ENCODE results near the gene IQUB.

GRCh38 chr7:123502201-123502600, 32.2 kb downstream of the IQUB start:
- no peak for TF ChIP-seq CTCF (optimal IDR thresholded peaks at IDR 0.05 in 1 of 3, IDR thresholded peaks at IDR 0.05 in 1 of 3, conservative IDR thresholded peaks at IDR 0.05 in 1 of 3; ENCODE audit: extremely low read depth in 1 of 3, insufficient read depth in 2 of 3, low read length in 3 of 3)
- no peak for TF ChIP-seq EZH2 (IDR thresholded peaks at IDR 0.05; ENCODE audit: low read length)
